ENCODE measurements around the gene REXO4.

DNA sequence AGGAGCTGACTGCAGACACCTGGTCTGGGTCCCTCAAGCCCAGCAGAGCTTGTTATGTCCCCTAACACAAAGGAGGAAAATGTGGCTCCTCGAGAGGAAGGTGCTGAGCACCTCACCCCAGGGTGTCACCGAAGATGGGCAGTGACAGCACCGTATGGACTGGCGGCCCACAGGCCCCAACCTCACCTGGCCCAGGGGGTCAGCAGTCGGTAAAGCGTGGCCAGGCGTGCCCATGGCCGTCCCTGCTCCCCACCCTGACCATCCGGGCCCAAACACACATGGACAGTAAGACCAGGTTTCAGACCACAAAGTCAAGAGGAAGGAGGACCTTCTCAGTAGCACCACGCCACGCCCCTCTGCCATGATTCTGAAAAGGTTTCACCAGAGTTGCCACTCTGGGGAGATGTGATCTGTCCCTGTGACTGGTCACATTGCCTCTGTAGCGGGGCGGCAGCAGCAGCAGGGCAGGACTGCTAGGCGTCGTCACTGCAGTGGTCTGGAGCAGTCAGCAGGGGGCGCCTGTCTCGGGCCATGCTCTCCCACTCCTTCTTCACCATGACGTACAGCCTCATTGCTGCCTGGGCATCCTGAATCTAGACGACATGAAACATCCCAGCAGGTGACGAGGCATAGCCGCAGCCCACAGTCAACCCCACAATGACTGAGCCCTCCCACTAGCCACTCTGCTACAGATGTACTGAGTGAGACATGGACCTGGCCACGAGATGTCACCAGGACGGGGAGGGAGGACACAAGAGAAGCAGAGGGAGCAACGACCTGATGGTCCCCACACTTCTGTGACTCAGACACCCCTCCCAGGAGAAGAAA is 11.1 kb downstream of the REXO4 start:
- TF ChIP-seq CTCF (IDR thresholded peaks at IDR 0.05) (peak; percentile 77 to 89 (median 85)), POLR2A (IDR thresholded peaks at IDR 0.05) (no peak)

All from tibial nerve (tissue), 3 donors.